GM03348 (cell line): ENCODE data around the gene MOGAT2.
"Not testable (repeated sequence)": the region's sequence is repeated elsewhere in the genome, so short reads cannot be mapped to it uniquely, and the experiment has no call there.

ENCODE experiments used
- DNase-seq: peaks from one replicate; pipeline ENCODE4 v3.0.0; 2012; ENCODE audit warnings: low spot score

MOGAT2 gene

DNA sequence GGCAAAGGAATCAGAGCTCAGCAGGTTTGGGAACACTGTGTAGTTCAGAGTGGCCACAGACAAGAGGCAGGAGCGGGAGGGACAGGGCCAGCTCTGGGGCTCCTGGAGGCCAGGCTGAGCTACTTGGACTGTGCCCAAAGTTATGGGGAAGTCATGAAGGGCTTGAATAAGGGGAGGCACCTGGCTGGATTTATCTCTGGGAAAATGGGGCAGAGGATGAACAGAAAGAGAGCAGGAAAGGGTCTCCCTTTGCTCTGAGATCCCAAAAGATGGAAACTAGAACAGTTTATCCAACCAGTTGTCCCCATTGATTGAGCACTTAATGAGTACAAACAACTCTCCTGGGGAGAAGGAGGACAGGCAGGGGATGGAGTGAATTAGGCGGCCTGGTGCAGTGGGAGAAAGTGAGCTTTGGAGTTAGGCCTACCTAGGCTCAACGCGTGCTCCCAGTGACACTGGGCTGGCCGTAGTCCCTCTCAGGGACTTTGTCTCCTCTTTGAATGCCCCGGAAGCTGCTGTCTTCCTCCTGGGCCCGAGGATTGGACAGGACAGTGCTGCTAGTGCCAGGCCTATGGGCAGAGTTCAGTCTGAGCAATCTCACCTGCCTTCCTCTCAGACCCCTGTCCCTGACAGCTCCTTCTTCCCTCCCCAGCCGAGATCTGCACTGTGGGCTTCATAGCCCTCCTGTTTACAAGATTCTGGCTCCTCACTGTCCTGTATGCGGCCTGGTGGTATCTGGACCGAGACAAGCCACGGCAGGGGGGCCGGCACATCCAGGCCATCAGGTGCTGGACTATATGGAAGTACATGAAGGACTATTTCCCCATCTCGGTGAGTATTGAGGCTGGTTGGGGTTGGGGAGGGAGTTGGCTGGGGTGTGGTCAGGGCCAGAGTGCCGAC is 2.0 kb downstream of the MOGAT2 start:
- no peak for DNase-seq

DNA sequence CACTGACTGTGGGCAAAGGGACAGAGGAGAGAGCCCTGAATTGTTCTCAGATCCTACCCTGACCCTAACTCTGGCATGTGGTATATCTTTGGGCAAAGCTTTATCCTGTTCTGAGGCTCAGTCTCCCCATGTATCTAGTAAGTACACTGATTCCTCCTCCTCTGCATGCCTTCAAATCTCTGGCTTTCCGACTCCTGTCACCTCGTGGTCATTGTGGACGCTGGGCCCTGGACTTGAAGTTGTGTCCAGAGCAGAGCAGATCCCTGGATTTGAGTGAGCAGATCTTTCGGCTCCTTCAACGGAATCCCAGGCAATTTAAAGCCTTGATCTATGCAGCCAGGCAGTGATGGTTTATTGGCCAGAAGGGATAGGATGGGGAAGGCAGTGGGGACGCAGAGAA is 3.0 kb downstream of the MOGAT2 start:
- DNase-seq = no peak

DNA sequence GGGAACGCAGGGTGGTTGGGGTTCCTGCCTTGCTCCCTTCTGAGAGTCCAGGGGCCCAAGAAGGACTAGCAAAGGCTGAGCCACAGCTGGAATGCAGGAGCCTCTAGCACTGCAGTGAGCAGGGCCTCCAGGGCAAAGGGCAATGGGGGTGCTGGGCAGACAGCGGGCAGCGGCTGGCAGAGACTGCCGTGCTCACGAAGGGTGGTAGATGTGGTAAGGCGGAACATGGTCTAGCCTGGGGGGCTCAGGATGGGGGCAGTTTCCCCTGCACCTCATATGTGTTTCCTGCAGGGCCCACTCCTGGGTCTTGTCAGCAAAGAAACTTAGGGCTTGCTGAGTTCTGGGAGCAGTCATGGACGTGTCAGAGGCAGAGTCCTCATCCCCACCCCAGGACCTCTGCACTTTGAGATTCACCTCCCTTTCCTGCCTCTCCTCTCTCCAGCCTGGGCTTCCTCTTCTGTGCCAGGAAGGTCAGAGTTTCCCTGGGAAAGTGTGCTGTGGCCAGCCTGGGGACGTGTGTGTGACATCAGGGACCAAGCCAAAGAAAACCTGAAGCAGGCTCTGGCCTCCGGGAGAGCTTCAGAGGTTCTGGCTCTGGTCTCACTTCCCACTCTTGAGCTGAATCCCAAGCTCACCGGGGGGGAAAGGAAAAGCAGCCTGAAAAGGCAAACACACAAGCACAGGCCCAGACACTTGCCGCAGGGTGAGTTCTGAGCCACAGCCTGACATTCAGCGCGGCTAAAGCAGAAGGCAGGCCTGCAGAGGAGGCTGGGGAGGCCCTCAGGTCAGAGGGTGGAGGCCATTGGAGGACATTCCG is 4.4 kb downstream of the MOGAT2 start:
- no peak for DNase-seq

DNA sequence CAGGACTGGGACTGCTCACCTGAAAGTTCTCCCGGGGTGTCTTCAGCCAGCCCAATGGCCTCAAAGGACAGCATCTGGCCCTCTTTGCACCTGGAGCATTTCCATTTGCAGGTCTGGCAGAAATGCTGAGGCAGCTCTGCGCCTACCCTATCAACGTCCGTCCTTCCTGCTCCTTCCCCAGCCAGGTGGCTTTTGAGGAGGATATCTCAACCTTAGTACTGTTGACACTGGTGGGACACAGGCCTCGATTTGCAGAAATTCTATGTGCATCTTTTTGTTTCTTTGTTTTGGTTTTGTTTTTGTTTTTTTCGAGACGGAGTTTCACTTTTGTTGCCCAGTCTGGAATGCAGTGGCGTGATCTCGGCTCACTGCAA is 5.0 kb downstream of the MOGAT2 start:
- no peak for DNase-seq

DNA sequence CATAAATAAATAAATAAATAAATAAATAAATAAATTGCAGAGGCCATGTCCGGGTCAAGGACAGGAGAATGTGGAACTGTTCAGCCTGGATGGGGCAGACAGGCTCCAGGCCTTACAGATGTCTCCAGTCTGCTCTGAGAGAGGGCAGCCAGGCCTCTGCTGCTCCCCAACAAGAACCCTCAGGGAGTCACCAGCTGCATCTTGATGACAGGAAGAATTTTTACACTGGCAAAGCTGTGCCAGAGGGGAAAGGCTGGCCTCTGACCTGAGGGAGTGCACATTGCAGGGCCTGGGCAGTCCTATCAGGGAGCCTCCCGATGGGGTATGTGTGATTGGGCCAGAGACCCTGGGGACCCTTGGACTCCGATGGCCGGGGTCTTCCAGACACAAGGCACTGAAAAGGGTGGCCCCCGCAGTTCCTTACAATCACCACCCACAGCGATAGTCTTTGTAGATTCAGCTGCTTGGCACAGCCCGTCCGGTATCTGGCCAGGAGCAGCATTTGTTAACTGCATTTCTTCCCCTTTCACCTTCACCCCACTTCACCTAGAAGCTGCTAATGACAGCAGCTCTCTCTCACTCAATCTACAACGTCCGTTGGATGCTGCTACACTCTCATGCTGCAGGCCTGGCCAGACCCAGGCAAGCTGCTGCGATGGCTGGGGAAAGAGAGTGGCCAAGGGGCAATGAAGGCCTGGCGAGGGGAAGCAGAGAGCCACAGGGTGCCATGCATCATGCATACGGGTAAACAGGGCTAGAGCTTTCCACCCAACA is 8.1 kb downstream of the MOGAT2 start:
- no peak for DNase-seq

DNA sequence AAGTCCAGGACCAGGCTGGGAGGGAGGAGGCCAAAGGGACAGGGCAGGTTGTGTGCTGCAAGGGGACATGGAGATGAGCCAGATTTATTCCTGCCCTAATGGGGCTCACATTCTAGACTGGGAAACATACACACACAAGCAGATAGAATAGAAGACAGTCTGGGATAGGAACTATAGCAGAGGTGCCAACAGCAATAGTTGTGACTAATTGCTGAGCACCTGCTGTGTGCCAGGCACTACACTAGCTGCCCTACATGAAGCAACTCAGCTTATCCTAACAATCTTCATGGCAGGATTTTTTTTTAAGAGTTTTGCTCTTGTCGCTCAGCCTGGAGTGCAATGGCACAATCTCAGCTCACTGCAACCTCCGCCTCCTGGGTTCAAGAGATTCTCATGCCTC is 11.4 kb downstream of the MOGAT2 start:
- DNase-seq = no peak

DNA sequence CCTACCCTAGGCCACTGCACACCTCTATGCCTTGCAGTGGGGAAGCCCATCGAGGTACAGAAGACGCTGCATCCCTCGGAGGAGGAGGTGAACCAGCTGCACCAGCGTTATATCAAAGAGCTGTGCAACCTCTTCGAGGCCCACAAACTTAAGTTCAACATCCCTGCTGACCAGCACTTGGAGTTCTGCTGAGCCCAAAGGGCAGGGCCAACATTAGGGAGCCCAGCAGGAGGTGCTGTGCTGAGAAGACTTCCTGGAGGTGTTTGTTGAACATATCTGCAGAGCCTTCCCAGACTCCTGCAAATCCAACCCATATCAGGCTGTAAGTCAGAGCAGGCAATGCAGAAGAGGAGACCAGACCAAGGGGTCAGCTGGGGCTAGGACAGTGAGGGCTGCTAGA is 13.5 kb downstream of the MOGAT2 start:
- no peak for DNase-seq

DNA sequence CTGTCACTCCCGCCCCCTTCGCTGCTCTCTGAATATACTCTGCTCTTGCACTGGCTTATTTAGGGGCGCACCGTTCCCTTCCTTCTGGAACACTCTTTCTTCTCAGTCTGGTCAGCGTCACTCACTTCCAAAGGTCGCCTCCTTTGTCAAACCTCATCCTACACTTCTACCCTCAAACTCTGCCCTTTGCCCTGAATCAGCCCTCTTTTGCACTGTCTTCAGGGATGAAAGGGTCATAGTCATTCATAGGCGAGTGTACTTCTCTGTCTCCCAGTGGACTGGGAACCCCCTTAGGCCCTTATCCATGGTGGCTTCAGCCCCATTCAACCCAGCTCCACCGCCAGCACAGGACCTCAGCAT is 15.4 kb downstream of the MOGAT2 start:
- DNase-seq = no peak

DNA sequence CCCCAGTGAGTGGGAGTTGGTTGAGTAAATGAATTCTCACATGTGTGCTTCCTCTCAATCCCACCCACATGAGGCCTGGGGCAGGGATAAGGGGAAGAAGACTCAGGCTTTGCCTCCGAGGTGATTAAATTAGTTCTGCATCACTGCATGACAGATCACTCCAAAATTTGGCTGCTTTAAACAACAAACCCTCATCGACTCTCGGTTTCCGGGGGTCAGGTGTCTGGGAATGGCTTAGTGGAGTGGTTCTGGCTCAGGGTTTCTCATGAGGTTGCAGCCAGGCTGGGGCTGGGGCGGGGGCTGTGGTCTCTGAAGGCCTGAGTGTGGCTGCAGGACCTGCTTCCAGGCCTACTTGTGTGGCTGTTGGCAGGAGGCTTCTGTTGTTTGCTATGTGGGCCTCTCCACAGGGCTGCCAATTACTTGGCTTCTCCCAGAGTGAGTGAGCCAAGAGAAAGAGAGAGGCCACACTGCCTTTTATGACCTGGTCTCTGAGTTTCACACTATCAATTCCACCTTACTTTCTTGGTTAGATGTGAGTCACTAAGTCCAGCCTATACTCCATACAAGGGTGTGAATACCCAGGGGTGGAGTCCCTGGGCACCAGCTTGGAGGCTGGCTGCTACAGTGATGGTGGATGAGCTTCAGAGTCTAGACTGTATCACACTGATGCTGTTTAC is 15.9 kb downstream of the MOGAT2 start:
- no peak for DNase-seq

DNA sequence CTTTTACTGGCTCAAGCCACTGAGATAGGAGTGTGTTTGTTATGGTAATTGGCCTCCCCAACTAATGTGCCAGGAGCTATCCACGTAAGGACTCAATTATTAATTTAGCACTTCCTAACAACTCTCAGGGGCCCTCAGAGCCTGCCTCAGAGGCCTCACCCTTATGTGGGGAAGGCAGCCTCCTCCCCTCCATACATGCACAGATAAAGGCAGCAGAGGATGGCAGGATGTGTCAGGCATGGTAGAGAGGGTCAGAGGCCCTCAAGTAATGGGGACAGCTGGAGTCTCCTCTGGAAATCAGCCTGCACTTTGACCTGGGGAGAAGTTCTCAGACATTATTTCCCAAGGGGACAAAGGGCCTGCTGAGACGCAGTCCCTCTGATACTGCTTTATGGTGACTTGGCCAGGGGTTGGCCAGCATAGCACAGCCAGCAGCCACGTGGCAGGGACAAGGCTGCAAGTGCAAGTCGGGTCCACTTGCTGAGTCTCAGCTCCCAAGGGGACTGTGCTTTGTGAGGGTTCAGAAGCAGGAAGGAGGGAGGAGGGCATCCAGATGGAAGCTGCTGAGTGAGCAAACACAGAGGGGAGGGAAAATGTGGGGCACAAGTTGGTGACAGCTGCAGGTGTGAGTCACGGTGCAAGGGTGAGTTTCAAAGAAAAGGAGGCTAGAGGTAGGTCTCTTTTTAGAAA is 17.0 kb downstream of the MOGAT2 start:
- no peak for DNase-seq

DNA sequence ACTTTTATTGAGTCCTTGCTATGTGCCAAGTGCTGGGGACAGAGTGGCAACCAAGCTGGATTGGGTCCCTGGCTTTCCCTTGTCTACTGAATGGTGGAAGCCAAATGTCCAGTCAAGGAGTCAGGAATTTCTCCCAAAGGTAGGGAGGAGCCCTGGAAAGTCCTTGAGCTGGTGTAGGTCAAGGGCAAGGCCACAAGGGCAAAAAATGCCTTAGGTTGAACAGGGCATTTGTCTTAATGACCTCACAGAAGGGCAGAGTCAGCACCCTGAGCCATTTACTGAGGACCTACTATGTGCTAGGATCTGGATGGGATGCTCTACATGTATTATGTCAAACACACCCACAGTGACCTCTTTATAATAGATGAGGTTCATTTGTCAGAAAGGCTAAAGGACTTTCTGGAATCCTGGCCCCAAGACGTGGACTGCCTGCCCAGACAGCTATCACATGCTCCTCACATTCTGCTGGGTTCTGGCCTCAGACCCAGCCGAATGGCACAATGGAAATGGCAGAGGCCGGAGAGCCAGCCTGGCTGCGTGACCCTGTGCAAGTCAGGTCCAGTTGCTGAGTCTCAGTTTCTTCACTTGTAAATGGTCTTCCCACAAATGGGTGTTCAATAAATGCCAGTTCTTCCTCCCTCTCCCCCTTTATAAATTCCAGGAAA is 17.7 kb downstream of the MOGAT2 start:
- DNase-seq = no peak

DNA sequence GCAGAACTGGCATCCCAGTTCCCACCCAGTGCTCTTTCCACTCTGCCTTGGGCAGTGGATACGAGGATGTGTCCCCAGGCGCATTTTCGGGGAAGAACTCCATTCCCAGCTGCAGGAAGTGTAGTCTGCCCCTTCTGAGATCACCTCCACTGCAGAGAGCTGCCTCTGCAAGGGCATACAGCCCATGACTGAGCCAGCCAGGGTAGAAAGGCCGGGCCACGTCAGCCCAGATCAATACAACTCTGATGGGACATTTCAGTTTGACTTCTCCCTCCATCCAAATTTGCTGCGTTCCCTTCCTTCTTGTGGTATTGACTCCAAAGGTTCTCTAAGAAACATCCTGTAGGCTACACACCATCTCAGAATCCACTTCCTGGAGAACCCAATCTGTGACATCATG is 19.7 kb downstream of the MOGAT2 start:
- DNase-seq = no peak

DNA sequence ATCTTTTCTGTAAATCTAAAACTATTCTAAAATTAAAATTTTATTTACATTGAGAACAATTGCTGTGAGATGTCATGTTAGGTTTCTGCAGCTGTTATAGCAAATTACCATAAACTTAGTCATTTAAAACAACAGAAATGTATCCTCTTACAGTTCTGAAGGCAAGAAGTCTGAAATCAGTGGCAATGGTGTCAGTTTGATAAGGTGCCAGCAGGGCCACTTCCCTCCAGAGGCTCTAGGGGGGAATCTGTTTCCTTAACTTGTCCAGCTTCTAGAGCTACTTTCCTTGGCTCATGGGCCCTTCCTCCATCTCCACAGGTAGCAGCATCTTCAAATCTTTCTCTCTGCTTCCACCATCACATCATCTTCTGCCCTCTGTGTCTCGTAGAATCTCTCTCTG is 23.0 kb downstream of the MOGAT2 start:
- DNase-seq = no peak

DNA sequence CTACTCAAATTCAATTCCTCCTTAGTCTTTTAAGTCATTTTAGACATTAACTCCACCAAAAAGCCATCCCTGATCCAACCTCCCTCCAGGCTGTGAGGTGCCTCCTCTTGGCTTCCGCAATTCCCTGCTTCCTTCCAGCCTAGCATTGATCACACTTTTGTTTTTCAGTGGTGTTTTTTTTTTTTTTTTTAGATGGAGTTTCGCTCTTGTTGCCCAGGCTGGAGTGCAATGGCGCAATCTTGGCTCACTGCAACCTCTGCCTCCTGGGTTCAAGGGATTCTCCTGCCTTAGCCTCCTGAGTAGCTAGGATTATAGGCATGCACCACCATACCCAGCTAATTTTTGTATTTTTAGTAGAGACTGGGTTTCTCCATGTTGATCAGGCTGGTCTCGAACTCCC is 25.5 kb downstream of the MOGAT2 start:
- DNase-seq = not testable (repeated sequence)

DNA sequence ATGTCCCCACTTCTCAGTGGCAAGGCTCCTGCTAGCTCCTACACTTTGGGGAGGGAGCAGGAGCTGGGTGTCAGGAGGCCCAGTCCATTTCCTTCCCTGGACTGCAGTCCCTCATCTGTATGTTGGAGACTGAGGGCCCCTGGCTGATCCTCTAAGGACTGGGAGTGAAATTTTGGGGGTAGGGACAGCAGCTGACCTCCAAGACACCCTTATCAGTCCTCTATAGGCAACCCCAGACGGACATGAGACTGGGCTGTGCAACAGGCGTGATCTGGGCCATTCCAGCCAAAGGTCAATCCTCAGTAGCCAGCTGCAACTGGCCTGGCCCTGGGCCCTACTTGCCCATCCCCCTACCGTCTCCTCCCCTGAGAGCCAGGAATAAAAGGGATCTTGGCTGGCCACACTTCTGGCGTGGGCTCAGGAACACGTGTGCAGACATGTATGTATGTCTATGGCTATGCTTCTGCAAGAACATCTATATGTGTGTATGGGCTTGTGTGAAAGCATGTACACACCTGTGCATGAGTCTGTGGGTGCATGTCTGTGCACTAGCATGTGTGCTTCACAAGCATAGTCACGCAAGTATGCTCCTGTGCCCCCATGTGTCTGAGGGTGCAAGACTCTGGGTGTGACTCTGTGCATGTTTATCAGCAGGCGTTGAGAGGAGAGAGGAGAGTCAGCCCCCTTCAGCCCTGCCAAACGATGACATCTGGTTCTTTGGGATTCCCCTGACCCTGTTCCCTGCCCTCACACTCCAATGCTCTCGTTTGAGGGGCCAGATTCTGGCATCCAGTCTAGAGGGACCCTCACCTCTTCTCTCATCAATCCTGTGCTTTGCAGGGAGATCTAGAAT is 26.3 kb downstream of the MOGAT2 start:
- no peak for DNase-seq

DNA sequence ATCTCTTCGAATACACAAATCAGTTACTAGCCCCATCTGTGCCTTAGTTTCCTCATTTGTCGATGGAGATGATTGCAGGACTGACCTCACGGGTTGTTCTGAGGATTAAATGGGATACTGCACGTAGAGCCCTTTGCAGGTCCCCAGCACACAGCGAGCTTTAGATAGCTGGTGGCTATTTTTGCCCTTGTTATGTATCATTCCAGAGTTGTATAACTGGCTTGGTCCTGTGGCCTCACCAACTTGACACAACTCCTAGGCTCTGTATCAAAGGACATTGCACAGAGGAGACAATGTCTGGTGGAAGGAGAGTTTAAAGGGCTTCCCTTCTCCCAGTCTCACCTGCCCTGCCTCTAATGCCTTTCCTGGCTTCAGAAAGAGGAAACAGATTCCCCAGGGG is 28.2 kb downstream of the MOGAT2 start:
- no peak for DNase-seq

DNA sequence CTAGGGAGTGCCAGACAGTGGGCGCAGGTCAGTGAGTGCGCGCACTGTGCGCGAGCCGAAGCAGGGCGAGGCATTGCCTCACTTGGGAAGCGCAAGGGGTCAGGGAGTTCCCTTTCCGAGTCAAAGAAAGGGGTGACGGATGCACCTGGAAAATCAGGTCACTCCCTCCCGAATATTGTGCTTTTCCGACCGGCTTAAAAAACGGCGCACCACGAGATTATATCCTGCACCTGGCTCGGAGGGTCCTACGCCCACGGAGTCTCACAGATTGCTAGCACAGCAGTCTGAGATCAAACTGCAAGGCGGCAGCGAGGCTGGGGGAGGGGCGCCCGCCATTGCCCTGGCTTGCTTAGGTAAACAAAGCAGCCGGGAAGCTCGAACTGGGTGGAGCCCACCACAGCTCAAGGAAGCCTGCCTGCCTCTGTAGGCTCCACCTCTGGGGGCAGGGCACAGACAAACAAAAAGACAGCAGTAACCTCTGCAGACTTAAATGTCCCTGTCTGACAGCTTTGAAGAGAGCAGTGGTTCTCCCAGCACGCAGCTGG is 31.2 kb downstream of the MOGAT2 start:
- not testable (repeated sequence) for DNase-seq

DNA sequence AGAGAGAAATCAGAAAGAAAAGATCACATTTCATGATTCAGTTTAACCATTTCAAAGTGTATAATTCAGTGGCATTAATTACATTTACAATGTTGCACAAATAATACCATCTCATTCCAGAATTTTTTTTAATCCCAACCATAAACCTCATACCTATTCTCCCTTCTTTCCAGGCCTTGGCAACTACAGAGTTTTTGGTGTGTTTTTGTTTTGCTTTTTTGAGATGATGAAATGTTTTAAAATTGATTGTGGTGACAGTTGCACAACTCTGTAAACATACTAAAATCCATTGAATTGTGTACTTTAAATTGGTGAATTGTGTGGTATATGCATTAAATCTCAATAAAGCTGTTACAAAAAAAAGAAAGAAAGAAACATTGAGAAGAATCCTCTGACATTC is 37.3 kb downstream of the MOGAT2 start:
- not testable (repeated sequence) for DNase-seq

DNA sequence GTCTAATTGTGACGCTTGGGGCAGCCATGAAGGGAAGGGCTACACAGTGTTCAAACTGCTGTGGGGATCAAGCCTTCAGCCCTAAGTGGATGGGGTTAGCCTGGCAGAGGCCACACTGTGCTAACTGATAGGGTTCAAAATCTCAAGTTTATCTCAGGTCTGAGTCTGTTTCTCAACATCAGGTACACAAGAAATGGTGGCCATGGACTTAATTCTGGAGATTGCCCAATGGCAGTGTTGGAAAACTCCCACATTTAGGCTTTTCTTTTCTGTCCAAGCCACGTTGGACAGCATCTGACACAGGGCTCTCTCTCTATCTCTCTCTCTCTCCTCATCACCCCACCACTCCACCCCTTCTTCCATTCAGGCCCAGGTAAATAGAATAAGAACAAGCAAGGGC is 40.0 kb downstream of the MOGAT2 start:
- DNase-seq = no peak

DNA sequence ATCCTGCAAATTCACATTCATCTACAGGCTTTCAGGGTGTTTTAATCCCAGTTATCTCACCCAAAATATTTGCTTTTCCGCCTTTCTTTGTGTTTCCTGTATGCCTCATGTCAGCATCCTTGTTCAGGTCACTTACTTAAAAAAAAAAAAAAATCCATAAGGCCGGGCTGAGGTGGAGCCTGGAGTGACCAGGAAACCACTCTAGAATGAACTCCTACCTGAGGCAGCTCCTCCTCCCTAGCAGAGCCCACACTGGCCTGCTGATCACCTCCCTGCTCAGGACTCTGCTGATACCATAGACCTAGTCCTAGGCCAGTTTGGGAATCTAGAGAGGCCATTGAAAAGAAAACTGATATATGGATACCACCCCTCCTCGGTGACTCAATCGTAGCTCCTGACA is 42.2 kb downstream of the MOGAT2 start:
- no peak for DNase-seq
